DND-41 (cell line): Measurements from ENCODE around the gene OLFML2A.
A peak's percentile ranks its signal among the peaks of the same experiment; 100 is the strongest.

ENCODE experiments used
- ATAC-seq: fragments of 200-7000 bp; cut with Tn5 transposase; 3 replicates; pipeline ENCODE4 v1.9.1; 2021; ENCODE audit warnings: low read depth; ENCODE audit not compliant: insufficient read depth
- DNase-seq: peaks from one replicate; pipeline ENCODE4 v3.0.0-alpha.2; 2020
- H2AFZ ChIP-seq: 2 replicates; pipeline ENCODE4 v1.6.0; 2012; ENCODE audit warnings: low read depth, low read length
- H3K27ac ChIP-seq: 2 replicates; pipeline ENCODE4 v1.5.1; 2012; ENCODE audit warnings: low read length, inconsistent platforms
- H3K27me3 ChIP-seq: fragments of 200-600 bp; sonication (generic); 2 replicates; pipeline ENCODE4 v1.6.0; 2012; ENCODE audit warnings: low read length, mild to moderate bottlenecking, inconsistent platforms; ENCODE audit not compliant: insufficient read depth, poor library complexity
- H3K36me3 ChIP-seq: 2 replicates; pipeline ENCODE4 v1.5.1; 2012; ENCODE audit warnings: low read length, inconsistent platforms; ENCODE audit not compliant: insufficient read depth
- H3K4me1 ChIP-seq: 2 replicates; pipeline ENCODE4 v1.5.1; 2012; ENCODE audit warnings: mild to moderate bottlenecking, low read length; ENCODE audit not compliant: insufficient read depth
- H3K4me2 ChIP-seq: 2 replicates; pipeline ENCODE4 v1.6.0; 2012; ENCODE audit warnings: mild to moderate bottlenecking, moderate library complexity, low read length, inconsistent platforms; ENCODE audit not compliant: insufficient read depth
- H3K4me3 ChIP-seq, 2 experiments: fragments of 200-600 bp in 1 of 2; shearing (Covaris generic) in 1 of 2; 2 replicates each; pipeline ENCODE4 v1.5.1; 2012 to 2016; ENCODE audit warnings: inconsistent platforms in 2 of 2, low read length in 2 of 2, mild to moderate bottlenecking in 2 of 2, low read depth in 1 of 2, moderate library complexity in 1 of 2
- H3K79me2 ChIP-seq: 2 replicates; pipeline ENCODE4 v1.6.0; 2012; ENCODE audit warnings: low read length, inconsistent platforms; ENCODE audit not compliant: insufficient read depth
- H3K9ac ChIP-seq: 2 replicates; pipeline ENCODE4 v1.6.0; 2012; ENCODE audit warnings: low read depth, mild to moderate bottlenecking, inconsistent platforms, low read length, moderate library complexity
- H3K9me3 ChIP-seq: 2 replicates; pipeline ENCODE4 v1.5.1; 2012; ENCODE audit warnings: low read length, moderate library complexity, mild to moderate bottlenecking, inconsistent platforms; ENCODE audit not compliant: insufficient read depth, severe bottlenecking
- H4K20me1 ChIP-seq: 2 replicates; pipeline ENCODE4 v1.6.0; 2012; ENCODE audit warnings: low read length; ENCODE audit not compliant: insufficient read depth
- CTCF ChIP-seq: IDR thresholded peaks from 2 replicates; pipeline ENCODE4 v1.5.1; 2012; ENCODE audit warnings: borderline replicate concordance, low read length, moderate library complexity, mild to moderate bottlenecking; ENCODE audit not compliant: poor library complexity, severe bottlenecking; ENCODE audit errors: extremely low read depth
- EZH2 ChIP-seq: IDR thresholded peaks from 3 replicates; pipeline ENCODE4 v1.6.1; 2012; ENCODE audit warnings: borderline replicate concordance, low read depth, mild to moderate bottlenecking, moderate library complexity, low read length, inconsistent platforms; ENCODE audit not compliant: severe bottlenecking

OLFML2A gene

GRCh38 chr9:124818431-124819281, 41.7 kb downstream of the OLFML2A start:
- no peaks in the 10 kb centered on the region for H3K79me2 ChIP-seq
- H4K20me1 ChIP-seq: no peaks in the 10 kb centered on the region
- H3K36me3 ChIP-seq: no peaks in the 10 kb centered on the region
- peak overlapping the region; percentile 45 for H3K9ac ChIP-seq
- H2AFZ ChIP-seq: peak overlapping the region; percentile 60; the same call in 1 of the 2 replicates
- peak overlapping the region; percentile 65 for H3K27ac ChIP-seq
- H3K9me3 ChIP-seq: no peaks in the 10 kb centered on the region
- ATAC-seq (peak; percentile 90), DNase-seq (peak; percentile 72)
- H3K4me3 ChIP-seq: no peak overlapping the region
- TF ChIP-seq EZH2 (no peak), CTCF (no peak)
- H3K27me3 ChIP-seq: no peaks in the 10 kb centered on the region
- H3K4me2 ChIP-seq: peak overlapping the region; percentile 29; the same call in 1 of the 2 replicates
- peaks cover 16% of the 10 kb centered on the region for H3K4me1 ChIP-seq

GRCh38 chr9:124820698-124821623, 44.0 kb downstream of the OLFML2A start:
- Histone ChIP-seq H3K4me2 (no peak overlapping the region), H3K9me3 (no peaks in the 10 kb centered on the region), H3K4me1 (peaks cover 16% of the 10 kb centered on the region), H3K36me3 (no peaks in the 10 kb centered on the region), H3K27me3 (no peaks in the 10 kb centered on the region), H3K27ac (no peak overlapping the region), H3K79me2 (no peaks in the 10 kb centered on the region), H3K9ac (no peak overlapping the region), H2AFZ (no peak overlapping the region), H4K20me1 (no peaks in the 10 kb centered on the region), H3K4me3 (no peak overlapping the region)
- TF ChIP-seq CTCF (no peak), EZH2 (no peak)
- no peak for DNase-seq
- ATAC-seq: no peak

GRCh38 chr9:124828489-124829333, 51.8 kb downstream of the OLFML2A start:
- TF ChIP-seq CTCF (no peak), EZH2 (no peak)
- Histone ChIP-seq H4K20me1 (no peaks in the 10 kb centered on the region), H3K4me2 (no peak overlapping the region), H3K27ac (no peak overlapping the region), H2AFZ (no peak overlapping the region), H3K36me3 (no peaks in the 10 kb centered on the region), H3K4me1 (no peaks in the 10 kb centered on the region), H3K9ac (no peak overlapping the region), H3K79me2 (no peaks in the 10 kb centered on the region), H3K4me3 (no peak overlapping the region), H3K27me3 (no peaks in the 10 kb centered on the region), H3K9me3 (no peaks in the 10 kb centered on the region)
- DNase-seq (no peak), ATAC-seq (no peak)
